ENCODE data around the gene ROR2.

The ROR2 gene

GRCh38 chr9:91735049-91735448 is 215.0 kb downstream of the ROR2 start:
- TF ChIP-seq OSR1 (CRISPR knock-in tag; IDR thresholded peaks at IDR 0.05): no peak
- no peak for TF ChIP-seq ZNF8 (CRISPR knock-in tag; IDR thresholded peaks at IDR 0.05)
- TF ChIP-seq RARB (CRISPR knock-in tag; IDR thresholded peaks at IDR 0.05): no peak
- TF ChIP-seq BACH2 (CRISPR knock-in tag; IDR thresholded peaks at IDR 0.05; ENCODE audit: borderline replicate concordance): no peak
- TF ChIP-seq PPARA (CRISPR knock-in tag; IDR thresholded peaks at IDR 0.05; ENCODE audit: borderline replicate concordance): no peak
- TF ChIP-seq TOX (CRISPR knock-in tag; IDR thresholded peaks at IDR 0.05; ENCODE audit: borderline replicate concordance): no peak
- no peak for TF ChIP-seq ISL1 (CRISPR knock-in tag; IDR thresholded peaks at IDR 0.05)
- TF ChIP-seq SNAI2 (CRISPR knock-in tag; IDR thresholded peaks at IDR 0.05): no peak
- TF ChIP-seq ZNF565 (CRISPR knock-in tag; conservative IDR thresholded peaks at IDR 0.05; ENCODE audit: low read depth): no peak
- TF ChIP-seq, protein P1, sequence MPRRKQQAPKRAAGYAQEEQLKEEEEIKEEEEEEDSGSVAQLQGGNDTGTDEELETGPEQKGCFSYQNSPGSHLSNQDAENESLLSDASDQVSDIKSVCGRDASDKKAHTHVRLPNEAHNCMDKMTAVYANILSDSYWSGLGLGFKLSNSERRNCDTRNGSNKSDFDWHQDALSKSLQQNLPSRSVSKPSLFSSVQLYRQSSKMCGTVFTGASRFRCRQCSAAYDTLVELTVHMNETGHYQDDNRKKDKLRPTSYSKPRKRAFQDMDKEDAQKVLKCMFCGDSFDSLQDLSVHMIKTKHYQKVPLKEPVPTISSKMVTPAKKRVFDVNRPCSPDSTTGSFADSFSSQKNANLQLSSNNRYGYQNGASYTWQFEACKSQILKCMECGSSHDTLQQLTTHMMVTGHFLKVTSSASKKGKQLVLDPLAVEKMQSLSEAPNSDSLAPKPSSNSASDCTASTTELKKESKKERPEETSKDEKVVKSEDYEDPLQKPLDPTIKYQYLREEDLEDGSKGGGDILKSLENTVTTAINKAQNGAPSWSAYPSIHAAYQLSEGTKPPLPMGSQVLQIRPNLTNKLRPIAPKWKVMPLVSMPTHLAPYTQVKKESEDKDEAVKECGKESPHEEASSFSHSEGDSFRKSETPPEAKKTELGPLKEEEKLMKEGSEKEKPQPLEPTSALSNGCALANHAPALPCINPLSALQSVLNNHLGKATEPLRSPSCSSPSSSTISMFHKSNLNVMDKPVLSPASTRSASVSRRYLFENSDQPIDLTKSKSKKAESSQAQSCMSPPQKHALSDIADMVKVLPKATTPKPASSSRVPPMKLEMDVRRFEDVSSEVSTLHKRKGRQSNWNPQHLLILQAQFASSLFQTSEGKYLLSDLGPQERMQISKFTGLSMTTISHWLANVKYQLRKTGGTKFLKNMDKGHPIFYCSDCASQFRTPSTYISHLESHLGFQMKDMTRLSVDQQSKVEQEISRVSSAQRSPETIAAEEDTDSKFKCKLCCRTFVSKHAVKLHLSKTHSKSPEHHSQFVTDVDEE (CRISPR knock-in tag; IDR thresholded peaks at IDR 0.05): no peak
- TF ChIP-seq ZC3H10 (CRISPR knock-in tag; IDR thresholded peaks at IDR 0.05): no peak
- no peak for TF ChIP-seq TCF4 (CRISPR knock-in tag; IDR thresholded peaks at IDR 0.05; ENCODE audit: borderline replicate concordance)
- no peak for TF ChIP-seq ZNF70 (CRISPR knock-in tag; IDR thresholded peaks at IDR 0.05)
- TF ChIP-seq ZFP30 (CRISPR knock-in tag; IDR thresholded peaks at IDR 0.05): no peak
- TF ChIP-seq GLIS3 (CRISPR knock-in tag; IDR thresholded peaks at IDR 0.05): no peak
- no peak for TF ChIP-seq CREB5 (CRISPR knock-in tag; IDR thresholded peaks at IDR 0.05; ENCODE audit: low read depth)
- no peak for TF ChIP-seq ESRRG (CRISPR knock-in tag; IDR thresholded peaks at IDR 0.05)
- no peak for TF ChIP-seq PATZ1 (CRISPR knock-in tag; IDR thresholded peaks at IDR 0.05; ENCODE audit: borderline replicate concordance)
- TF ChIP-seq CSDC2 (CRISPR knock-in tag; IDR thresholded peaks at IDR 0.05): no peak
- TF ChIP-seq CSRNP3 (CRISPR knock-in tag; IDR thresholded peaks at IDR 0.05): no peak
- ATAC-seq: no peak

- ATAC-seq: peak; percentile 90
- no peak for TF ChIP-seq ISL1 (CRISPR knock-in tag; IDR thresholded peaks at IDR 0.05)
- TF ChIP-seq ZFP3 (CRISPR knock-in tag; IDR thresholded peaks at IDR 0.05): no peak
- no peak for TF ChIP-seq RARB (CRISPR knock-in tag; IDR thresholded peaks at IDR 0.05)
- TF ChIP-seq CSDC2 (CRISPR knock-in tag; IDR thresholded peaks at IDR 0.05): no peak
- TF ChIP-seq PPARA (CRISPR knock-in tag; IDR thresholded peaks at IDR 0.05; ENCODE audit: borderline replicate concordance): no peak
- no peak for TF ChIP-seq ZNF8 (CRISPR knock-in tag; IDR thresholded peaks at IDR 0.05)
- TF ChIP-seq TCF4 (CRISPR knock-in tag; IDR thresholded peaks at IDR 0.05; ENCODE audit: borderline replicate concordance): no peak
- no peak for TF ChIP-seq BACH2 (CRISPR knock-in tag; IDR thresholded peaks at IDR 0.05; ENCODE audit: borderline replicate concordance)
- TF ChIP-seq ZFP30 (CRISPR knock-in tag; IDR thresholded peaks at IDR 0.05): no peak
- TF ChIP-seq, protein P1 (CRISPR knock-in tag; IDR thresholded peaks at IDR 0.05): no peak
- no peak for TF ChIP-seq ZC3H10 (CRISPR knock-in tag; IDR thresholded peaks at IDR 0.05)
- TF ChIP-seq ARNTL (CRISPR knock-in tag; IDR thresholded peaks at IDR 0.05; ENCODE audit: borderline replicate concordance, low read depth): no peak
- no peak for TF ChIP-seq ZNF565 (CRISPR knock-in tag; conservative IDR thresholded peaks at IDR 0.05; ENCODE audit: low read depth)
- TF ChIP-seq CREB5 (CRISPR knock-in tag; IDR thresholded peaks at IDR 0.05; ENCODE audit: low read depth): no peak
These were observed 215.6 kb downstream of the ROR2 start for GRCh38 chr9:91734371-91734981.

All from SK-N-SH treated with all-trans-retinoic acid at 6 μM for 48 hours (cell line).